Epithelial cell of prostate (primary cell): ENCODE data around the gene ACO1.
A peak's percentile ranks its signal among the peaks of the same experiment; 100 is the strongest.
"Not testable (repeated sequence)": the region's sequence is repeated elsewhere in the genome, so short reads cannot be mapped to it uniquely, and the experiment has no call there.

ENCODE experiments used
- DNase-seq: peaks from one replicate; pipeline ENCODE4 v3.0.0-alpha.2; 2011; ENCODE audit warnings: low read depth, low spot score
- H3K27ac ChIP-seq: fragments of 450-650 bp; 2 replicates; pipeline ENCODE4 v1.5.1; 2017; ENCODE audit warnings: mild to moderate bottlenecking

ACO1 gene

DNA sequence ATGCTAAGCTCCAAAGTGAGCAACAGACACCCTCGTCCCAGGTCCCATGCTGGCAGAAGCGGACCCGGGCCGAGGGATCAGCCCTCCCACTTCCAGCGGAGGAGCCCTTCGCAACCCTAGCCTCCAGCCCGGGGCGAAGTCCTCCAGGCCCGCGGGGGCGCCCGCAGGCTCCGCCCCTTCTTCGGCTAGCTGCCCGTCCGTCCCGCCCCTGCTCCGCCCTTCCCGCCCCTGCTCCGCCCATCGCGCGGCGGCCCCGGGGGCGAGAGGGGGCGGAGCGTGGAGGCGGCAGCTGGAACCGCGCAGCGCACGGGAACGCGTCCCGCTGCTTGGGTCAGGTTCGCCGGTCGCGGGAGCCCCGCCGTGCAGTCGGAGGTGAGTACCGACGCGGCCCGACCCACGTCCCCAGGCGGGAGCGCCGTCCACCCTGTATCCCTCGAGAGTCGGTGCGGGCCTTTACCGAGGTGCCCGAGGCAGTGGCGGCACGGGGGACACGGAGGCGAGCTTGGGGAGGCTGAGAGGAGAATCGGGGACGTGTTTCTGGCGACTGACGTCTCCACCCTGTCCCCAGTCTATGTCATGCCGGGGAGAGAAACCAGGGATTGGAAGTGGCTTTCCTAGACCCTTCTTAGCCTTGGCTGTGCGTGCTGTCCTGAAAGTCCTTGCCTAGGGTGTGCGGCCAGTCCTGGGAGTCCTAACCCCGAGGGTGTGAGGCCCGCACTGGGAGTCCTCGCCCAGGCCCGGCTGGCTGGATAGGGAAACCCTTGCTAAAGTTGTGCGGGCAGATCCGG lies at the start of gene ACO1:
TSS of gene ACO1 (plus strand) at position 280 of the 788 bp plus-strand sequence. CDS start 20,864 bp downstream, outside the sequence.
- no peak within 1 kb of the TSS for H3K27ac ChIP-seq
- no peak for DNase-seq

DNA sequence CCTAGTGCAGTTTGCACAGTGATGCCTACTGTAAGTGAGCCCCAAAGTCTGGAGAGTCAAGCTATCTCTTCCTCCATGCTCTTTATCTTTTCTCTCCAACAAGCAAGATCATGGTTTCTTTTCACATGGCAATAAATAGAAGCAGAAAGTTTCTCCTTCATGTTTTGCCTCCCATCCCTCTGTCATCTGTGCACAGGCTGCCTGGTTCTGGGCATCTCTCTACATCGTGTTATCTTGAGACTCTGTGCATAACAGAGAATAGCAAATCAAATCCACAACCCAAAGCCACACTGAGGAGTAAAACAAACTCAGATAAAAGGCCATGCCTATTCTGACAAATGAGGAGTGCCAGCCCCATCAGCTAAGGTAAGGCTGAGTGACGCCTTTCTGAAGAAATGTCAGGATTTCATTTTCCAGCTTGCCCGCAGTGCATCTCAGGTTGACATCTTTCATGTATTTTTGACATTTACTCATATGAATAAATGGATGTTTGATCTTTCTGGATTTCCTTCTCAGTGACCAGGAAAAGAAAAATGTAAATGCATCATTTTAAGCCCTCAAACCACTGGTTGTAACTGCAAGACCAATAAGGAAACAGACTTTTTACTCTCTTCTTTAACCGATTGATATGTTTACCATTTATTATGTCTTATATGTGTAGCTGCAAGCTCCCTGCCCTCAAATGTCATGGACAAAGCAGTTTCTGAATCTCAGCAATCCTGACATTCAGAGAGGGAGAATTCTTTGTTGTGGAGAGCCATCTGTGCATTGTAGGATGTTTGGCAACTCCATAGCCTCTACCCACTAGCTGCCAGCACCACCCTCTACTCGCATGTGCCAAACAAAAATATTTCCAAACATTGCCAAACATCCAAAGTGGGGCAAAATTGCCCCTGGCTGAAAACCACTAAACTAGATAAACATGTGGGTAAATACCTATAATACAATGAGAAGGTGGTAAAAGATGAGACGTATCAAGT lies 49.2 kb upstream of the ACO1 start:
- H3K27ac ChIP-seq: no peak overlapping the region

DNA sequence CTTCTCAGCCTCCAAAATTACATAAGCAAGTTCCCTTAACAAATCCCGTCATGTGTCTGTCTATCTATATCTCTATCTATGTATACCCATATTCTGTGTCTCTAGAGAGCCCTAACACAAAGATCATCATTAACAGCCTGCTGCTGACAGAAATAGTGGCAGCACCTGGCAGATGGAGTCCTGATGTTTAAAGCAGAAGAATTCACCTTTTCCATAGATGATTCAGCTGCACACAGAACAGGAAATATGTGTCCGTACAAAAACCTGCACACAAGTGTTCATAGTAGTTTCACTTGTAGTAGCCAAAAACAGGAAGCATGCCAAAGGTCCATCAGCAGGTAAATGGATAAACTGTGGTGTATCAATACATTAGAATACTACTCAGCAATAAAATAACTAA lies 45.0 kb upstream of the ACO1 start:
- no peak overlapping the region for H3K27ac ChIP-seq
- no peak for DNase-seq

More for the DNA sequence above, 49.2 kb upstream of the ACO1 start:
- DNase-seq: no peak

DNA sequence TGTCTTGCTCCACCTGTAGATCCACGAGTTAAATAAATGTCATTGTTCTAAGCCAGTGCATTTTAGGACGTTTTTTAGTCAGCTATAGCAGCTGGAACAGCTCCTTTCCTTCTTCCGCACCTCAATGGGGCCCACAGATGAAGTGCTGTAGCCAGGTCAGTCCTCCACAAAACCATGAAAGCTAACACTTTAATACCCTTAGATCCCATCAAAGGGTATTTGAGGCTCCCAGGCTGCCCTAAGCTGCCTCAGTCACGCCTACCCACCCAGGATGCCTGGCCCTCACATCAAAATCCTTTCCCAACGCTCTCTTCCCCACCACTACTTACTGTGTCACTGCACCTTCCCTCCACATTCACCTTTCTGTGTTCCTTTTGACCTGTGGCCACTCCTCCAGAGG lies 44.1 kb upstream of the ACO1 start:
- no peak overlapping the region for H3K27ac ChIP-seq
- DNase-seq: no peak

DNA sequence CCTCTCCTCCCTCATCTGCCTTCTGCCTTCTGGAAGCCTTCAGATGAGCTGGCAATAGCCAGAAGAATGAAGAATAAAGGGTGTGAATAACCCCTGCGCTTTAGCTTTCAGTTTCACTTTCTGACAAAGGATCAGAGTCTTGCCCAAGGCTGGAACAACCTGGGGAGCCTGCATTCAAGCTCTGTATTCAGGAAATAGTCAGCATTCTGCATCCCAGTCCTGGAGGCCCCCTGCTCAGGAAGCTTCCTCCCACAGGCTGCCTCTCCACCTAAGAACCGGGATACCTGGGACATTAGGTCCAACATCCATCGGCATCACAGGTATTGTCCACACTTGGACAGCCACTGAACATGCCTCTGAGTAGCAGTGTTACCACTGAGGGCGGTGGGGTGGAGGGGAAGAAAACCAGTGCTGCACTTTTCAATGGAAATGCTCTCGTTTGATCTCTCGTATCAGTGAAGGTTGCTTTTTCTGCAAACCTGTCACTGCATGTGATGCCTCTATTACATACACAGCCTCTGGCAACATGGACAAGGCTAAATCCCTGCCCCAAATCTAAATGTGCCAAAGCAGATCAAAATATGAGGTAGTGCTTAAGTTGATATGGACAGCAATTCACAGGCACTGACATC lies 39.8 kb upstream of the ACO1 start:
- no peak overlapping the region for H3K27ac ChIP-seq
- DNase-seq: no peak

DNA sequence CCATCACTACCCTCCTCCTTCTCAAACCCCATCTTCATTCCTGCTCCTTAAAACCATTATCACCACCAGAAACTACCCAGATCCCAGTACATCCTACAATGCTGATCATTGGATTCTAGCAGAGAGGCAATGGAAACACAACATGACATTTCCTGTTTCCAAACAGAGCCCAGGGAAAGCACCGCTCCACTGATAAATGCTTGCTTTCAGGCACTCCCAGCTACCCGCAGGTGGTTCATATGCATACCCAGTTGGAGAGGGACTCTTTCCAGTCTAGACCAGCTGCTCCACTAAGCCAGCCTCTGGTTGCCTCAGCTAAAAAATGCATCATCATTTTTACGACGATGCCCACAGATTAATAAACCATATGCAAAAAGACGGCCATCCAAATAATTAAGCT lies 39.2 kb upstream of the ACO1 start:
- no peak overlapping the region for H3K27ac ChIP-seq
- no peak for DNase-seq

DNA sequence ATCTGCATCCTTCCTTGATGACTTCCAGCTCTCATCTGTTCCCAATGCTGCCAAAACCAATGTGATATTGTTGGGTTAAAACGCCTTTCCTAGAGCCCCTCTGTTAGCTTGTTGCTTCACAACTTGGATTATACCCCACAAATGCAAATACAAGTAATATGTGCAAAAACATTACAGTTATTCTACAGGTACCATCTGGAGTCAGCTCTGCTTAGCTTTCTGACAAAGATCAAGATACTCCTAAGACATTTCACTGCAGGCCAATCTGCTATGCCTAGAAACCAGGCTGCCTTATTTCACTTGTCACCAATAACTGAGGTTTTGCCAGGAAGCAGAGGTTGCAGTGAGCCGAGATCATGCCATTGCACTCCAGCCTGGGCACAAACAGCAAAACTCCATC lies 36.9 kb upstream of the ACO1 start:
- DNase-seq: no peak
- H3K27ac ChIP-seq: no peak overlapping the region

DNA sequence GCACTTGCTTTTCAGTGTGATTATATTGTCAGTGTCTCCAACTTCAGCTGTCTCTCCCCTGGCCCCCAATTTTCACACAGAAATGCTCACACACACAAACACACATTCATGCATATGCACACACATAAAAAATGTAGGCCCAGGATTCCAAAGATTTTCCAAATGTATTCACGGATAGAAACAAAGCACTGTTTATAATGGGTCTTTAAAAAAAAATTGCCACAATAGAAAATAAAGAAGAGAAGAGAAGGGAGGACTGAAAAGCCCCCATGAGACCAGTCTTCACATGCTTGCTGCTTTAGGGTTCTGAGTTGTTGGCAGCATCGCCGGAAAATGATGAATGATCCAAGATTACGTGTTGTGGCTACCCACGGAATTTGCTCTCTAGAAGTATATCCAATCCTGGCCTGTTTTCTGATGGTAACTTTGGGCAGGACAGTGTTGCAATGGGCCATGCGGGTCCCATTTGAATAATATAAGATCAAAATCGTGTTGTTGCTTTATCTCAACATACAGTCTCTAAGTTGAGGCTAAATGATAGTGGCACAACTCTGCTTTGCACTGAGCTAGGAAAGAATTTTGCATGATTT lies 36.2 kb upstream of the ACO1 start:
- DNase-seq: no peak

DNA sequence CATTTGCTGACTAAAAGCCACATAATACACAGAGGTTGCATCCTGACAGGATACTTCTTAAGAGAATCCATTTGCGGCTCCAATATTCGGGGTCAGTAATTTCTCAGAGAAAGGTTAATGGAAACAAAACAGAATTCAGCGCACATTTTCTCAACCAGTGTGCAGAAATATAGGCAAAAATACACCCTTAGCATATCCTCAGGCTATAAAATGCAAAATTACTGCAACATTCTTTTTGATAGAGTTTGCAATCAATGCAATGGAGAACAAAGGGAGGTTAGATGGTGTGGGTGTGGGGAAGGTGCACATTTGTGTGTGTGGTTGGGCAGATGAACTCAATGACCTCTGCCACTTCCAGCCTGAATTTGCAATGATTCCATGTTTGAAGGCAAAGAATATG lies 35.4 kb upstream of the ACO1 start:
- DNase-seq: no peak
- H3K27ac ChIP-seq: no peak overlapping the region

More for the DNA sequence above, 36.2 kb upstream of the ACO1 start:
- H3K27ac ChIP-seq: no peak overlapping the region

DNA sequence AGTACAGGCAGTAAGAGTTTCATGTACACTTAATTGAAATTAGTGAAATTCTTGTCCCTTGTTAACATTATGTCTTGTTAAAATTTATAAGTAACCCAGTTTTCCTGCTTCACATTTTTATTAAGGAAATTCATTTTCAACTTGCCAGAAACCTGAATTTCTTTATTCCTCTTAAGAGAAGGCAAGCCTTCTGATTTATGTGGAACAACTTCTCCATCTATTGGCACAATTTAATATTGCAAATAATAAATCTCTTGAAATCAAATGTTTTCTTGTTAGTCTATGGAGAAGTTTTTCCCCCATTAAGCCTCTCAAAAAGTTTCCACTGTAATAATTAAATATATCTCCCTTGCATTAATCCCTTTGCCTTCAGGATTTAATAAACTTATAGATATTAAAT lies 33.8 kb upstream of the ACO1 start:
- no peak for DNase-seq
- no peak overlapping the region for H3K27ac ChIP-seq

DNA sequence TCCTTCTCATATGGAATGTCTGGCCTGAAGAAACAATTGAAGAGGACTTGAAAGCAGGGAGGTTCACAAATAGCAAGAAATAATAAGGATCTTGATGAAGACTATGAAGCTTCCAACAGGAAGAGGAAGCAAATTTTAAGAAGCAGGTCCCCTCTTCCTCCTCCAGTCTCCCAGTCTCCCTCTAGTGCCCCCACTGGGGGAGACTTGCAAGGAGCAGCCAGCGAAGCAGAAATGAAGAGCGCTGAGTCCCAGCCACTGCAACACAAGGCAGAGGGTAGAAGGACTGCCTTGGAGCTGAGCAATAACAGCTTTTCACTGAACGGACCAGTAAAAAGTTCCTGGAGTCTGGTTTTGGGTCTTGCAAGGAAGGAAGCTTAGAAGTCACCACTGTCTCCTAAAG lies 32.6 kb upstream of the ACO1 start:
- H3K27ac ChIP-seq: no peak overlapping the region
- DNase-seq: no peak

DNA sequence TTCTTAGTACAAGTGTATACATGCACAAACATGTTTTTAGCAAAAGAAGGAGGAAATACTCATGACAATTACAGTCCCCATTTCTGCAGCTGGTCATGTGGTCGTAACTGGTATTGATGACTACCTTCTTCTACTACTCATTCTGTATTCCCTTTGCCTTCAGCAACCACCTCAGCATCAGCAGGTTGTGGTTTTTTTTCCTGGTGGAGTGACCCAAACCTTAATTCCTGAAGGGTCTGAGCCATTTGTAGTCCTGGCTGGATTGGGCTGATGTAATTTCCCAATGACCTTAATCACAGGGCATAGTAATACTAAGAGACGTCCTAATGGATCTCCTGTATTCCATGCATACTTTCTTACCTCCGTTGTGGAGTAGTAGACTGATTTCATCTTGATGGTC lies 31.0 kb upstream of the ACO1 start:
- not testable (repeated sequence) for DNase-seq
- H3K27ac ChIP-seq: peak overlapping the region; percentile 19

DNA sequence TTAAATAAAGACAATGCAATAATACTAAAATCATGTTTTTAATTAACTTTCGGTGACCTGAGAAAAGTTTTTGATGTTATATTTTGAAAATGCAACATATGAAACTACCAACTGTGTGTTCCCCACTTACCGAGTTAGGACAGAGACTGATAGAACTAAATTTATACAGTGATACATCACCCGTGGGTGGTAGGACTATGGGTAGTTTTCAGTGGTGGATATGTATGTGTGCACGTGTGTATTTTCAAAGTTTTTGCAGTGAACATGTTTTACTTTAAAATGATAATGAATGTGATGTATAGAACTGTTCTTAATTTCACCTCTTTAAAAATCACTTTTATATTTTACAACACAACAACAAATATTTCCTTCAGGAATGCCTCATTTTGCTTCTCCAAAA lies 25.0 kb upstream of the ACO1 start:
- H3K27ac ChIP-seq: no peak overlapping the region
- DNase-seq: no peak

DNA sequence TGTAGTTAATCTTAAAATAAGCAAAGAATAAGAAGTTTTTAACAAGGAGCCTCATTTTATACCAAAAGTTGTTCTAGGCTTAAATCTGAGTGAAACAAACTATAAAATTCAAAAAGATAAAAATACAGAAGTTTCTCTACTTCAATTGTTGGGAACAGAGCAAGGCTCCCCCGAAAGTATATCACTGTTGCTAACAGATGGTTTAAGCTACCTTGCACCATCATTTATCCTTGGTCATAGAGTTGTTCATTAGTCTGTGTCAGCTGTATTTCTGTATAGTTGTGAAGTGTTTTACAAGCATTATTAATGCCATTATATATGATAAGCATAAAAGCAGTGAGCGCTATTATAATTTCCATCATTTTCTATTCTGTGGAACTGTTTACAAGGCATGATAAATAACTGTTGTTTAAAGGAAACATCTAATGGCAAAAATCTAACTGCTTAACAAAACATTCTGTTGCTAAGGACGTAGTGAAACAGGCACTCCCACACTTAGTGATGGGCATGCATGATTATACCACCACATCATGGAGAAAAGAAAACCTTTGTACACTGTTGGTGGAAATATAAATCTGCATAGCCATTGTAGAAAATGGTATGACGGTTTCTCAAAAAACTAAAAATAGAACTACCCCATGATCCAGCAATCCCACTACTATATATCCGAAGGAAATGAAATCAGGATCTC lies 23.3 kb upstream of the ACO1 start:
- H3K27ac ChIP-seq: no peak overlapping the region
- no peak for DNase-seq

DNA sequence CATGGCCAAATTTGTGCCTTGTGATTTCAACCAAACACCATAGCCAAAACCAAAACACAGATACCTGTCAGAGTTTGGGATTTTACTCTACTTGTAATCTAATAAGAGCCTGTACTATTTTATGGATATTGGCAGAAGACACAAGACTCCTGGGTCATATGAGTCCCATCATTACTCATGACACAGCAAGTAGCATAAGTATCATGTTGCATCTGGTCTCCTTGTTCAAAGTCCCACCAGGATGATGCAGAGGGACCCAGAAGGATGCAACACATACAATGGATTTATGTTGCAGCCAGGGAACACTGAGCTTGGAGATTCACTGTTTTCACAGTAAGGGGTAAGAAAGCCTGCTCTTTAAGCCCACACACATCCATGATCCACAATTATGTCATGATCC lies 13.2 kb upstream of the ACO1 start:
- no peak overlapping the region for H3K27ac ChIP-seq
- DNase-seq: no peak

DNA sequence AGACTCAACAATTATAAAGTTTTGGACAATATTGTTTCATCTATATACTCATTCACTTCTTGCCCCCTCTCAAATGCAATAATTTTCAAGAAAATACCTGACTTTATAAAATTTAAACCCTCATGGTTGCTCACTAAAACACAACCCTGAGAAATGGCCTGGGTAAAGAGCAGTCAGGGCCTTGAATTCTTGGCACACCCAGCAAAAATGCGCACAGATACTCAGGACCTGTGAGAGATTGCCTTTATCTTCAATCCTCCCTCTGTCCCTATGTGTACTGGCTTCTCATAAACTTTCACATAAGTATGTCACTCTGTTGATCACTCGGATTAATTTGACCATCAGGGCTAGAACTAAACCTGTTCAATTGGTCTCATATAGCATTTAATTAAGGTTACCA lies 12.8 kb upstream of the ACO1 start:
- DNase-seq: no peak
- H3K27ac ChIP-seq: no peak overlapping the region

DNA sequence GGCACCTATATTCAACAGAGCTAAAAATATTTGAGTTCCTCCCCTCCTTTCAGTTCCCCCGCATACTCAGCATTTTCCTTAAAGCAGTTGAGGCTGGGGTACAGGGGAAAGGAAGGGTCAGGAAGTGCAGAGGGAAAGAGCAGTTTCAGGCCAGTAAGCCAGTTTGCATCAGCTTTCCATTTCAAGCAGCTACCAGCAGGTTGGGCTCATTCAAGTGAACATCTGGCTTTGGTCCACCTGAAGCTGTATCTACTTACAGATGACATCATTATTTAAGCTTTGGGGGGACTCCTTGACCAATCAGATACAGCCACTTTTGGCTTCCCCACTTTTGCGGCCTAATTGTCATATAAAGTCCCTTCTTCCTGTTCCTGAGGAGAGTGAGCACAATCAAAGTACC lies 8.2 kb upstream of the ACO1 start:
- DNase-seq: no peak
- H3K27ac ChIP-seq: no peak overlapping the region

DNA sequence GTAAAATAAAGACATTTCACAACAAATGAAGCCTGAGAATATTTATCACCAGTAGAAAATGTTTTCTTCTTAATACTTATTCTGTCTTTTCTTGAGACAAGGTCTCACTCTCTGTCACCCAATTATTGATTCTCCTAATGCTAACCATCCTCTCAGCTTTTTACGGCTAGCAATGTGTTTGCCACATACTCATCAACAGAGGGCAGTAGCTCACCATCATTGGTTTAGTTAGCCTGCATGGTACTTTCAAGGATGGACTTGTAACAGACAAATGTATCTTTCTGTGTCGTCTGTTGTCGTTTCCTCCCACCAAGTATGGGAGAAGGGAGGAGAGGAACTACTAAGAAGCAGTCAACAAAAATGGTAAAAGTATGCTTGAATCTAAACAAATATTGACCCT lies 5.9 kb upstream of the ACO1 start:
- DNase-seq: no peak
- H3K27ac ChIP-seq: no peak overlapping the region

DNA sequence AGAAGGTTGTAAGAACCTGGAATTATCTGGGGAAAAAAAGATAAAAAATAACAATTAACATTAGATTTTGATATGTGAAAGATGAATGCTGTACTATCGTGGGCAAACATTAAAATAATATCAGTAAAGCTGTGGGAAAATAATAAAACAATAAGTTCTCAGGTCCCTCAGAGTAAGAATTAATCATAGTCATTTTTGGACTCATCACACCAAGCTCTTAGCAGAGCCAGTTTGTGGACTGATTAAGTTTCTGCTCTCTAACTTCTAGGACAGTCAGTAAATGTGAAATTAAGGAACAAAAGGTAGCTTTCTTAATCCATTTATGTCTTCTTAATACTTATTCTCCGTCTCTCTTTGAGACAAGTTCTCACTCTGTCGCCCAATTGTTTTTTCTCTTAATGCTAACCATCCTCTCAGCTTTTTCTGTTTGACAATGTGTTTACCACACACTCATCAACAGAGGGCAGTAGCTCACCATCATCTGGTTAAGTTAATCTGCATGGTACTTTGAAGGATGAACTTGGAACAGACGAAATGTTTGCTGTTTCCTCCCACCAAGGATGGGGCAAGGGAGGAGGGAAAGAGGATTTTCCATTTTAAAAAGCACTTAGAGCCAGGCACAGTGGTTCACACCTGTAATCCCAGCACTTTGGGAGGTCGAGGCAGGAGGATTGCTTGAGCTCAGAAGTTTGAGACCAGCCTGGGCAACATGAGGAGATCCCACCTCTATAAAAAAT lies 5.3 kb upstream of the ACO1 start:
- H3K27ac ChIP-seq: no peak overlapping the region
- no peak for DNase-seq
